Measurements from ENCODE around the gene UNG. TPM values are rescaled to one million over a fixed set of nuclear protein-coding genes. Genes with fewer than 3 reads are reported as not detected.

UNG gene
- total and polyA plus RNA-seq, 2 donors (not counting 1 experiment from before 2014, with no cell fraction given): 6.1 to 14.7 TPM

GRCh38 chr12:109097140-109097434 lies 310 bp upstream of the UNG start:
- H3K27me3 ChIP-seq (replicated peaks in 1 of 4; ENCODE audit: control extremely low read depth in 1 of 4, control insufficient read depth in 3 of 4, insufficient read depth in 4 of 4, low read length in 3 of 4): no peaks in the 10 kb centered on the region
- H4K20me1 ChIP-seq (ENCODE audit: control insufficient read depth, insufficient read depth, low read length, poor library complexity, severe bottlenecking): no peaks in the 10 kb centered on the region
- no peak for ATAC-seq (ENCODE audit: low read depth)
- H2AFZ ChIP-seq (ENCODE audit: insufficient read depth, low read depth, low read length, poor library complexity, severe bottlenecking): peak overlapping the region; percentile 93
- H3K79me2 ChIP-seq (ENCODE audit: control insufficient read depth, insufficient read depth, low read length): peaks cover 25% of the 10 kb centered on the region
- peak overlapping the region; percentile 92 for H3K4me3 Mint-ChIP-seq
- H3K9me3 Mint-ChIP-seq (ENCODE audit: insufficient read depth): no peaks in the 10 kb centered on the region
- ChIA-PET CTCF (interaction anchor here (0.5 kb wide), 1 partner anchor 1185 kb away, joined by 3 read pairs; no protein-coding TSS in a partner anchor), POLR2A (interaction anchor here (0.5 kb wide), 1 partner anchor 476 kb away, joined by 3 read pairs; no protein-coding TSS in a partner anchor)
- peaks cover 29 to 35% of the 10 kb centered on the region in 2 donors for H3K4me1 ChIP-seq (ENCODE audit: control insufficient read depth in 2 of 2, insufficient read depth in 2 of 2, low read length in 2 of 2)
- intact Hi-C loops (cut with micrococcal nuclease): loop anchor here (10.0 kb wide), 2 partner anchors 462 to 618 kb away; partner anchors contain the start of genes FAM222A and SELPLG
- H3K27ac Mint-ChIP-seq: no peak overlapping the region
- no peak overlapping the region for H3K27ac ChIP-seq (ENCODE audit: low read length in 2 of 2)
- H3K9me3 ChIP-seq (ENCODE audit: control extremely low read depth in 1 of 3, control insufficient read depth in 2 of 3, insufficient read depth in 1 of 3, low read length in 2 of 3): no peaks in the 10 kb centered on the region
- TF ChIP-seq CTCF (IDR thresholded peaks at IDR 0.05) (no peak), EZH2 (IDR thresholded peaks at IDR 0.05; ENCODE audit: borderline replicate concordance, insufficient read depth, low read depth, low read length, poor library complexity, severe bottlenecking) (no peak)
- peaks cover 38% of the 10 kb centered on the region for H3K4me1 Mint-ChIP-seq
- no peak overlapping the region for H3K9ac ChIP-seq (ENCODE audit: low read length)
- no peaks in the 10 kb centered on the region for H3K27me3 Mint-ChIP-seq
- H3K4me2 ChIP-seq (replicated peaks; ENCODE audit: low read depth, low read length, poor library complexity, severe bottlenecking): peak overlapping the region; percentile 90
- WGBS (ENCODE audit: insufficient coverage): 42% methylated on average over 11 of the region's 11 CpGs
- H3K36me3 ChIP-seq (replicated peaks in 1 of 2; ENCODE audit: control extremely low read depth in 1 of 2, control insufficient read depth in 1 of 2, extremely low read depth in 1 of 2, insufficient read depth in 2 of 2, low read length in 1 of 2): no peaks in the 10 kb centered on the region
- peak; percentile 31 for DNase-seq
- peak overlapping the region in 1 of 5 experiments; percentile 80 for H3K4me3 ChIP-seq (ENCODE audit: control extremely low read depth in 1 of 5, extremely low read depth in 1 of 5, insufficient read depth in 1 of 5, low read depth in 2 of 5, low read length in 4 of 5)

GRCh38 chr12:109098183-109098604 lies 797 bp downstream of the UNG start:
- Mint-ChIP-seq H3K27ac (peak overlapping the region; percentile 69), H3K4me1 (peaks cover 27% of the 10 kb centered on the region), H3K4me3 (peak overlapping the region; percentile 92), H3K27me3 (no peaks in the 10 kb centered on the region), H3K9me3 (ENCODE audit: insufficient read depth) (no peaks in the 10 kb centered on the region)
- peak overlapping the region in 1 of 2 donors; percentile 53 for H3K27ac ChIP-seq (ENCODE audit: low read length in 2 of 2)
- peaks cover 13% of the 10 kb centered on the region for H3K79me2 ChIP-seq (ENCODE audit: control insufficient read depth, insufficient read depth, low read length)
- H3K9ac ChIP-seq (ENCODE audit: low read length): peak overlapping the region; percentile 77
- H3K27me3 ChIP-seq (replicated peaks in 1 of 4; ENCODE audit: control extremely low read depth in 1 of 4, control insufficient read depth in 3 of 4, insufficient read depth in 4 of 4, low read length in 3 of 4): no peaks in the 10 kb centered on the region
- CTCF ChIA-PET: interaction anchor here (3.4 kb wide), 1 partner anchor 14 kb away, joined by 19 read pairs; no protein-coding TSS in a partner anchor
- DNase-seq (no peak), ATAC-seq (ENCODE audit: low read depth) (peak; percentile 15)
- intact Hi-C loops (cut with micrococcal nuclease): loop anchor here (1.0 to 10.0 kb wide), 6 partner anchors 14 to 617 kb away; partner anchors contain the start of genes FAM222A, FICD, SELPLG and USP30
- peak overlapping the region; percentile 93 for H2AFZ ChIP-seq (ENCODE audit: insufficient read depth, low read depth, low read length, poor library complexity, severe bottlenecking)
- peaks cover 0 to 2% of the 10 kb centered on the region in 2 experiments for H3K36me3 ChIP-seq (replicated peaks in 1 of 2; ENCODE audit: control extremely low read depth in 1 of 2, control insufficient read depth in 1 of 2, extremely low read depth in 1 of 2, insufficient read depth in 2 of 2, low read length in 1 of 2)
- peak overlapping the region; percentile 90 for H3K4me2 ChIP-seq (replicated peaks; ENCODE audit: low read depth, low read length, poor library complexity, severe bottlenecking)
- POLR2A ChIA-PET: interaction anchor here (0.6 kb wide), 1 partner anchor 67 kb away, joined by 6 read pairs; no protein-coding TSS in a partner anchor
- H3K9me3 ChIP-seq (ENCODE audit: control extremely low read depth in 1 of 3, control insufficient read depth in 2 of 3, insufficient read depth in 1 of 3, low read length in 2 of 3): no peaks in the 10 kb centered on the region
- under 1% methylated on average over 32 of the region's 32 CpGs for WGBS (ENCODE audit: insufficient coverage)
- H3K4me3 ChIP-seq (ENCODE audit: control extremely low read depth in 1 of 5, extremely low read depth in 1 of 5, insufficient read depth in 1 of 5, low read depth in 2 of 5, low read length in 4 of 5): peak overlapping the region; percentile 53 to 89 (median 81)
- TF ChIP-seq CTCF (IDR thresholded peaks at IDR 0.05) (no peak), EZH2 (IDR thresholded peaks at IDR 0.05; ENCODE audit: borderline replicate concordance, insufficient read depth, low read depth, low read length, poor library complexity, severe bottlenecking) (no peak)
- H4K20me1 ChIP-seq (ENCODE audit: control insufficient read depth, insufficient read depth, low read length, poor library complexity, severe bottlenecking): no peaks in the 10 kb centered on the region
- peaks cover 19 to 24% of the 10 kb centered on the region in 2 donors for H3K4me1 ChIP-seq (ENCODE audit: control insufficient read depth in 2 of 2, insufficient read depth in 2 of 2, low read length in 2 of 2)
